GM18867 (cell line): ENCODE results near the gene SORCS1.

Experiments used
- ATAC-seq: cut with Tn5 transposase; IDR thresholded peaks from one replicate; pipeline ENCODE4 v1.9.1; 2021; ENCODE audit warnings: mild to moderate bottlenecking, moderate library complexity; ENCODE audit not compliant: unreplicated experiment

SORCS1 gene

DNA sequence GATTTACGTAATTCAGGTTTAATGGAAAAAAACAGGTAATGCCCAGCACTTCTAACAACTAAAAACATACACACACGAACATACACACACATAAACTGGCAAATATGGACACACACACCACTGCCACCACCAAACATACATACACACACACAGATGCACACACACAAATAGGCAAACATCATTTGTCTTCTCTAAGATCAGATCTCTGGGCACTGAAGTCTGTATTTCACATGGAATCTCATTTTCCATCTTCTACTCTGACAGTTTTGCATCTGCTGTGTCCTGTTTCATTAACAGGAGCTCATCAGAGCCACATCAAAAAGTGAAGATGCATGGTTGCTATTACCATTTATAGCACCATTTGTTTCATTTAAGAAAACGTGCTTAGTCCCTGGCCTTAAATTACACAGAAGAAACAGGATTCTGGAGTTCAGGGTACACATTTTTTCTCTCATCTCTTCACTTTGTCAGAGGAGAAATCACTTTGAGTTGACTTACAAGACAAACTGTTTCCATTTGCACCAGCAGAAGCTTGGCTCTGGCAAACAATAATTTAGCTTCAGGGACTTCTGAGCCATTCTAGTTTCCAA lies 165.3 kb downstream of the SORCS1 start:
- ATAC-seq = no peak

DNA sequence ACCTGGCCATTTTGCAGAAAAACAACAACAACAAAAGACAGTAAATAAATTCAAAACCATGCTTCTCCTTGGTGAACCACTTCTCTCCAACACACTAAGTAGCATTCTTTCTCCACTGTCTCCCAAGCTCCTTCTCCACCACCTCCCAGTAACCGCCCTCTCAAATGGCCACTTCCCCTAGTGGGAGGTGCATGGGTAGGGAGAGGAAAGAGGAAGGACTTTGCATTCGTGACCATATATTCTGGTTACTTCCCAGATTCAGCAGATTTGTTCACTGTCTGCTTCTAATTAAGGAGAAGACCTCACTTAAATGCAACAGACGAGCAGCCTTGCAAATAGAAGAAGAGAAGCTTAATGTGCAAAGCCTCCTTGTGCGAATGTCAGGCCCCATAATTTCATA lies 166.8 kb downstream of the SORCS1 start:
- no peak for ATAC-seq

DNA sequence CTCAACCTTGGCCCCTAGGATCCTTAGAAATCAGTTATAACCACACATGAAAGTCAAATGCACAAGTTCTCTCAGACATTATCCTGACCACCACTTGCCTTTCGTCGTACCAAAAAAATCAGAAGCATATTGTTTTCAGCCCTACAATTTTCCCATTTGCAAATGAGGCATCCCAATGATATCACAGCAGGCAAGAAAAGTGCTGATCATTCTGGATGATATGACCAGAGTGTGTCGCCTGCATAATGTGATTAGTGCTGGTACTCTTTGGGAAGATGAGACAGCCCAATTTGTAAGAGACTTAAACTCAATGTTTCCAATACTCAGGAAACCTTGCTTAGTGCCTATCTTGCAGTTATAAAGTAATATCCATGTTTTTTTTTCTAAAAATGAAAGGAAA lies 168.0 kb downstream of the SORCS1 start:
- ATAC-seq = no peak

DNA sequence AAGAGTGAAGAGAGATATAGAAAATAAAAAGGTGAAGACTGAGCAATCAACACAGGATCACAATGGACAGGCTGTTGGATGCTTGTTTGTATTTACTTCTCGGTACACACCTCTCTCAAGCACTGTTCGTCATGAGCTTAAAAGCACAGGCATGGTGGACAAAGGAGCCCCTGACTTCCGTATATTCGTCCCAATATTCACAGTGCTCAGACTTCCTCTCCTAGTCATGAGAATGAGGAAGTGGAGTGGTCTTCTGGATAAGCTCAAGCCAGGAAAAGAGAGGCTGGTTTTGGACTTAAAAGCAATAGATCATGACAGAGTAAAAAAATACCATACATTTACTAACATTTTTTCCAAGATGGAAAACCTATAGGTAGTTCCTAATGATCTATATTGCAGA lies 172.5 kb downstream of the SORCS1 start:
- ATAC-seq = no peak

DNA sequence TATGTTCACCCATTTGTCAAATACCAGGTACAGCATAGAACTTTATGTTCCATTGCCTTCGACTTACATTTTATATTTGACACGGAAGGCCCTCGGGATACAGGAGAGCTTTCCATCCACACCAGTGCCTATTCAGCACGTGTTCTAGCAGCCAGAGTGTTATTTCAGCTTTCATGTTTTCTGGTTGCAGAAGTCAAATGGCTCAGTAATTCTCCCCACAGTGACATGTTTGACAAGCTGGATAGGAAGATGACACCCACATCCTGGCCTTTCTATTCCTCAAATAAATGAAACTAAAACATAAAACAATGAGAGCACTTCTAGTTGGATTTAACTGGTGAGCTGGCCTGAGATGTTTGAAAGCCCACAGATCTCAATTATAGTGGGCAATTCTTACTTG lies 173.4 kb downstream of the SORCS1 start:
- ATAC-seq = no peak

DNA sequence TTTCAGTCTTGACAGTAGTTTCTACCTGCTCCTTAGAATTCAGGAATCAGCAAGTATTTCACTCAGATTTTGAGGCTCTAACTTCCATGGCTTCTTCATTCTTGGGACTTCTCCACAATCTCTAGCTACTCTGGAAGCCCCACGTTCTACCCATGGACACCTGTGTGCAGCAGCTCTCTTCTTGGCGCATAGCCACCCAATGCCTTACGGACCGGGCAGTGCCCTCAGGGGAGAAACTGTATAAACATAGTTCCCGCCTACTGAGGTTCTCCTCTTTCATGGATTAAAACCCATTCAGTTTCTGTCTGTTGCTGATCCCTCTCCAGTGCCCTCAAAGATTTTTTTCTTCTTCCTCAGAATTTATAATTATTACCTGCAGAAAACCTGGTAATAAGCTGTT lies 177.1 kb downstream of the SORCS1 start:
- ATAC-seq = no peak

DNA sequence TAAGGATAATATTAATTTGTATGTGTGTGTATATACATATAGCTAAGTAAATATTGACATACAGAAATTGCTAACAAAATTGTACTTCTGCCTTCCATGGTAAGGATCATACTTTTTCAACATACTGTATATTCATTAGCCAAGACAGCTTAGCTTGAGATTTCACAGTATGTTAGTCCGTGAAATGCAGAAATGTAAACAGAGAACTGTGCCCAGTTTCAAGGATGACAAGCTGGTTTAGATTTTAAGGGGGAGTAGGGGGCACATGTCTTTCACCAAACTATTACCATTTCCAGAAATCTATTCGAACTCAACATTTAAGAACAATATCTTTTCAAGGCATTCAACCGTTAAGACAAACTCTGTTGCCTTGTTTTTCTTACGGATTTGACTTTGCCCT lies 182.2 kb downstream of the SORCS1 start:
- no peak for ATAC-seq

DNA sequence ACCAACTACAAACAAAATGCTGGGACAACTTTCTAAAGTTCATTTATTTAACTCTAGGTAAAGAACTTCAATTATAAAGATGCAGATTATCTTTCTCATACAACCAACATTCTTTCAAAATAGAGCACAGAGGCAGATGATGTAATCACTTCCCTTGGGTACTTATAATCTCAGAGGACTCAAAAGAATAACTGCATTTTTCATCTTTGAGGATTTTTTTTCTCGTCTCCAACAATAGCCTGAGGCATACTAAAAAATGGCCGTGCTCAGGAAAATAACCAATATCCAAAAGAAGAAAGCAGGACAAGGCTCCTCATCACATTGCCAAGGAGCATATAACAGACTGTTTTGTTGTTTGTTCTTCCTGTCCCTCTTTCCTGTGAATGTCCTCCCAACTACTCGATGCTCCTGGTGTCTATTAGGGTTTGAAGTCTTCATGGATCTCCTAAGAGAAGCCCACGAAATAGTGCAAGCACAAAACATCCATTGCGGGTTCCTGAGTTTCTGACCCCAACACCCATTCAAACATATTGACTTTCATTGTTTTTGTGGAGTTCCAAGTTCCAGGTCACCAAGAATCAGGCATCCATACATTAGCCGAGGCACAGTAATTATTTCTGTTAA lies 182.9 kb downstream of the SORCS1 start:
- ATAC-seq = no peak

DNA sequence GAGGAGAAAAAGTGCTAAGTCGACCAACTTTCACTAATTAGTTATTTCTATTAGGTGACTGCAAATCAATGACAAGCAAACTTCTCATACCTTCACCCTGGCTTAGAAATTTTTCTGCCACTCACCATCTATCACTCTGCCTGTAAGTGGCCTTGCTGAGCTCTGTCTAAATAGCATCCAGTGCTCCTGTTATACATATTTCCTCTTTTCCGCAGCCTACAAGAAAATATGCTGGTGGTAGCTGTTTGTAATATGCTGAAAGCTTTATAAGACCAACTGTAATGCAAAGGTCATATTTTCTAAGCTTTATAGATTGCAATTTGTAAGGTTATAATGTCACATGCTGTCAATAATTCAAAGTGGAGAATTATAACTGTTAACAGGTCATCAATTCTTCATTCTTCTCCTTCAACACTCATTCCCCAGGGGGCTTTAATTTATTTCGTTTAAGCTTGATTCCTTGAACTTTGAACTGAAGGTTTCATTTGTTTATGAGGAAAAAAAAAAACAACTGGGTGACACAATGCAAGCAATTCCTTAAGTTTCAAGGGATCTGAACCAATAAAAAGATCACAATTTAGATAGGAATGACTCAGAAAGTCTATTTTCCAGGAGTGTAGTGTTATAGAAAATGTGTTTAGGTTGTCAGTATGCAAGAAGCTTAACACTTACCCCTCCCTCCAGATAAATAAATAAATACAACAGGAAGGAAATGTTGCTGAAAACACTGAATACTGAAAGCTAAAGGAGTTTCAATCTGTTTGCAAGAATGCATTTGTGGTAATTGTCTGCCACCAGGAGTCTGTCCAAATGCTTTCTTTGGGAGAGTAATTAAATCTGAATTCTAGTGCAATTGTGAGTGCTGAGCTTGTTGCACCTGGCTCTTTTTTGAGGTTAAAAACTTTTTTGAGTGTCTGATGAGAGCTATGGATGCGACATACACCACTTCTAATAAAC lies 183.7 kb downstream of the SORCS1 start:
- peak; percentile 82 for ATAC-seq

DNA sequence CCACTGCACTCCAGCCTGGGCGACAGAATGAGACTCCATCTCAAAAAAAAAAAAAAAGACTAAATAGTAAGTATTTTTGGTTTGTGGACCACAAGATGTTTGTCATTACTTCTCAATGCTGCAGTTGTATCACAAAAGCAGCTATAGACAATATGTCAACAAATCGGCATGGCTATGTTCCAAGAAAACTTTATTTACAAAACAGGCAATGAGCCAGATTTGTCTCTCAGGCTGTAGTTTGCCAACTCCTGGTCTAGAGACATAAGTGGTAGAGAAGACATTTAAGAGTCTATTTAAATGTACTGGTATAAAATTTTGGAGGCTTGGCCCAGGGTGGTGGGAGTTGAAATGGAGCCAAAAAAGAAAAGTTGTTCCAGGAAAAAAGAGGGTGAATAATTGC lies 185.8 kb downstream of the SORCS1 start:
- ATAC-seq = no peak

DNA sequence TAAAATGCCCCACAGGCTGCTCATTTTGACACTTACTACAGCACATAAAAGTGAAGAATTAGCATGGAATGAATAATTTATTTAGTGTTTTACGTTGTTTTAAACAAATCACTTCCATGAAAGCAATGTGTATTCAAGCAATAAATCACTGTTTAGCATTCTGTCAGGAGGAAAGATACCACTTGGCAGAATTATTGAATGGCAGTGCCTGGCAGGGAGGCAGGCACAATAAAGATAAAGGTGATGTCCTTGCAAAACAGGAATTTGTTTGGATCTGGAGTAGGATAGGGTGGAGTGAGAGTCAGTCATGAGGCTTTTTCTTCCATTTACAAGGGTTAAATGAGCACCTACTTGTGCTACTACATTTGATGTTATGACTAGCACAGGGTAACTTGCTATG lies 190.8 kb downstream of the SORCS1 start:
- ATAC-seq = no peak

DNA sequence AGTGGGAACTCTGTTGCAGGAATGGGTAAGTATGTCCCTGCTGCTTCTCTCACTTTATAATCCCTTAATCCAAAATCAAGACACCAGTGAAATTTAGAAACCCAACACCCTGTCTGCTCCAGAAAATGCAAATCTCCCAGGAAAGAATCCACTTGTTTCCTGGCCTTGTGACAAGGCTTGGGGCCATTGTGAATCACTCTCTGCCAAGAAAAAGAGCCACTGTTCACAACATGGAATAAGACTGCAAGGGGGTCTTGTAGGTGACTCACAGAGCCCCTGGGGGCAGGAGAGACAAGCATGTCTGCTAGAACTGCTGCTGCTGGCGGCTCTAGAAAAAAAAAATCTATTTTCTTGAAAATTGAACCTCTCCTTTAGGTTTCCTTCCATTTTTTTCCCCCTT lies 191.2 kb downstream of the SORCS1 start:
- ATAC-seq = no peak

DNA sequence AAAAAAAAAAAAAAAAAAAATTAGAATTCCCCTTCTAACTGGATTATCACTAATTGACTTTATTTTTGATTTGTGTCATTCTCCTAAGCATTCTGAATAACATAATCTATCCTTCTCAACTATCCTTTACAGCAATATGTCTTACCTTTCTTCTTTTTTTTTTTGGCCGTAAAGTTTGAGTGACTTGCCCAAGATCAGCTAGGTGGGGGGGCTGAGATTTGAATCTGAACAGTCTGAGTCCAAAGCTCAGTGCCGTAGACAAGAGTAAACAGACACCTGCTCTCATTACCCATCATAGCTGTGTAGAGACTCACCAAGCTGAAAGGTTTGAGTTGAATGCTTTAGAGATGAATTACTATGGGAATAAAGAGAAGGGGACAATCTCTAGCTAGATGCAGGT lies 192.1 kb downstream of the SORCS1 start:
- no peak for ATAC-seq

DNA sequence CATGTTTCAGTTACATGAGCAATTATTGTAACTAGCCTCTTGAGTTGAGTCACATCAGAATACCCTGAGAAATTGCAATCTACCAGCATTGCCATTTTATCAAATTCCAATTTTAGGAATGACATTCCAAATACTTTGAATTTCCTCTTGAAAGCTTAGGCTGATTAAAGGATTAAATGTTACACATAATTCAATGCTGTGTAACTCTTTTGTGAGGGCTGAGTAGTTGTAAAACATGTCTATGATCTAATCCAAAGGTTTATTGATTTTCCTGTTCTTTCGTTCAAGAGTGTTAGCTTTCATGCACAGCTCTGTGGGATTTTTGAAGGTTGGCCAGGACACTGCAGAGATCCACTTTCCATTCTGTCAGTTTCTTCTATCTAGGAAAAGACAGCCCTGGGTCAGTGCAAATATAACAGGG lies 193.1 kb downstream of the SORCS1 start:
- no peak for ATAC-seq

DNA sequence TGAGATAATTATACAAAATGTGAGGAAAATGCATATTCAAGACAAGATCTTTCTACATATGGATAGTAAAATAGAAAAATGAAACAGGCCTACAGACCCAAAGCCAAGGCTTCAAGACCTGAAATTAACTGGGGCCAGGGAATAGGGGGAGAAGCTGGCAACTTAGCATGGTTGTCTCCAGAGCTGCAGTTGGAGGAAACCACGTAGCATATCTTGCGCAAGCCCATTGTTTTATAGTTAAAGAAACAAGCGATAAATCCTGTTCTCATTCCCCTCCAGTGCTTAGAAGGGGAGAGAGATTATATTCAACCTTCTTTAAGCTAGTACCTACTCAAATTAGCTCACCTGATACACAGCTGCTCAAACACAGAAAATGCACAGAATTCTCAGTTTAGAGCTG lies 197.1 kb downstream of the SORCS1 start:
- ATAC-seq = no peak

DNA sequence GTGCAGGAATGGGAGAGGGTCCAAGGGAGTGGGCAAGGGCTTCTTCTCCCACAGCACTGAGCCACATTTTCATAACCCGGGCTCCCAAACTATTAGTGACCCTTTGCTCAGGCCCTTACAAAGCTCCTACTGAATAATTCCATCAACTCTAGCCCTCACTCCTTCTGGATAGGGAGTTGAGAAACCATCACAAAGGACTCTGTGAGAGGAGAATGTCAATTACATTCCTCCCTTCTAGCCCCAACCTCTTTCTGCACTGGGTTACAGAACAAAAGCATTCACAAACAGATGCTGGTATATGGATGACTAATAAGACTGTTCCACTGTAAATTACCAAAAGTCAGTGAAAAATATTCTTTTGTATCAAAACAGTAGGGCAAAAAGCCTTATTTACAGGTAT lies 203.7 kb downstream of the SORCS1 start:
- no peak for ATAC-seq

DNA sequence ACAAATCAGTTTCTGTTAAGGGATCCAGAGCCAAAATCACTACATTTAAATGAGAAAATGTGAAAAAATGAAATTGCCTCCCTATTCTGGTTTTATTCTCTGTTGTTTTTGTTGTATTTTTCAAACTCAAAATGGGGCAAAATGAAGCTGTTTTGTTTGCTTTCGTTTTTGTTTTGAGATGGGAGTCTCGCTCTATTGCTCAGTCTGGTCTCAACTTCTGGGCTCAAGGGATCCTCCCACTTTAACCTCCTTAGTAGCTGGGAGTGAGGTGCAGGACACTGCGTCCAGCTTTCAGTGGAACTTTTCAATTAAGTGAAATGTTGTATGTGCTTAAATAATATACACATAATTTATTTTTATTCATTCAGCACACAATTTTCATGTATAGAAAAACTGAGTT lies 205.0 kb downstream of the SORCS1 start:
- ATAC-seq = peak; percentile 83

DNA sequence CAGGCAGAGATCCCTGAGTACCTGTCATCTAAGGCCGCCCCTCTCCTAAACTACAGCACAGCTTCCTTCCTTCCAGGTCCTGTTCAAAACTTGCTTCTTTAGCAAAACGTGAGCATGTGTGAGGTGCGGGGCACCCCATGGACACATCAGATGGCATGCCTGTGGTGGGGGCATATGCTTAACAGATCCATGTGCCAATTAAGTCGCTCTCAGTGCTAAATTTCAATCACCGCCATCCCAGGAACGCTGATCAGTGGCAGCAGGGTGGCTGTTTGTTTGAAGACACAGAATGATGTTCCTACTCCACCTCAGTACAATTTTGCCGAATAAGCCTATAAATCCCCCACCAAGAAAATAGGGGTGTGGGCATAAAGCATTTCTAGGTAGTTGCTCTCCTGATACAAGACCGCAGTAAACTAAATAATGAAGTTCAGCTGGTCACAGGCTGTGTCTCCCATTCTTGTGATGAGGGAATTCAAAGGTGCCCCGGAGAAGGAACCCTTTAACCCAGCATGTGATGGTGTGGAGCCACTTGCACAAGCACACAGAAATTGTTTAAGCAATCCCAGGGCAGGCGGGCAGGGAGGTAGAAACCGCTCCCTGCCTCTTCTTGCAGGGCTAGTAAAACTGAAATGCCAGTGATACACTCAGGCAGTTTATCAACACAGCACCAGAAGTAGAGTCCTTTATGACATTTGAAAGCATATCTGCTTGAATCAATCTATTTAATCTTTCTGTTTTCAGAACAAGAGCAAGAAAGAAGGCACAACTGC lies 205.7 kb downstream of the SORCS1 start:
- ATAC-seq = peak; percentile 1

DNA sequence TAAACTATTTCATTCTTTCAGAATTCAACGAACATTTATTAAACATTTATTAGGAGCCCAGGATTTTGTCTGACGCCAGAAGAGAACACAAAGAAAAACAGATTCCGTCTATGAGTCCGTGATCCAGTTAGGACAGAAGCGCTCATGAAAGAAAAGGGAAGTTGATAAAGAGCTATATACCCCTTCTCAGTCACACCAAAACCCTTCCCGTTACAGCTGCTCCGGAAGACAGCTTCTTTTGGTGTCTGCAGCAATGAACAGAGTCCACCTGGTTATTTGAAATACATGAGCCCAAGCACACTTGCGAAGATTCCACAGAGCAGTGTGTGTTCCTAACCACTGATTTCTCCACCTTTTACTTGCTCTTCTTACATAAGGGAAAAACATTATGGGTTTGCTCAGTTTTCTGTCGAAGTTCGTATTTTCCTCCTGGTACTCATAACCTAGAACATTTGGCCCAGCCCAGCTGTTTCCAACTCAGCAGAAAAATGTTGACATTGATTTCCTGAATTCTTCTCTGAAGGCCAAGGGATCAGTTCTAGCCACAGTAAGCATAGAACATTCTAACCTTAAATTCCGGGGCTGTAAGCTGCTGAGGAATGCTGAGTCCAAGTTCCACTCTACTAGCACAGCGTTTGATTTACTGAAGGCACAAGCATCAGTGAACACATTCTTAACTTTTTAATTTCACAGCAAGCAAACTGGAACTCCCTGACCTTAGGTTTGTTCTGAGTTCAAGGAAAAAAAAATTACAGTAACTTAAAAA lies 206.5 kb downstream of the SORCS1 start:
- no peak for ATAC-seq

DNA sequence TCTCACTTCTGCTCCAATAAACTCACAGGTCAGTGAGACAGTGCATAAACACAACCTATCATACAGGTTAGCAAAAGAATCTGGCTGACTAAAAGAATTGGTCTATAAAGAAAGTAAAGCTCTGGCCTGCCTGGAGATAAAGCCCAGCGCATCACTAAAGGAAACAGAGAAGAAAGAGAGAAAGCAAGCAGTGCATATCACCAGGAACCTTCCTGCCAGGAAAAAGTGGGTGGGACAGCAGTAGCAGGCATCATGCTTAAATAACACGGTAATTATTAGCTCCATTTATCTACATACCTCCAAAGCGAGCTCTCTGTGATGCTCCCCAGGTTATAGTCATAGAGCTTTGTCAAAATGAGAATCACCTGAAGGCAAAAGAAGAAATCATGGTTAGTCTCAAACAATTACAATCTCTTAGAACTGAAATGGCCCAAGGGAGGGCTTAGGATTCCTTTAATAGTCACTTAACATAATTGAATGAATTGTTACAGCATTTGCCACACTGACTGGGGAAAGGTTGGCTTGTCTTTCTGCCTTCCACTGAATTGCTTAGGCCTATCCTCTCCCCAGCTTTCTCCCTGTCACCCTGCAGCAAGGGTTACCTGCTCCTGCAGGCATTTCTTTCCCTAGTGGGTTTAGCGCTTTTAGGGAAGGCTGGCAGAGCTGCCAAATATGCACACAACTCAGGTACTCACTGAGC lies 208.1 kb downstream of the SORCS1 start:
- no peak for ATAC-seq
